Epithelial cell of proximal tubule (primary cell): ENCODE measurements around the gene PPP1CC. TPM values are rescaled to one million over a fixed set of nuclear protein-coding genes. Genes with fewer than 3 reads are reported as not detected.

Source experiments
- DNase-seq: peaks from one replicate; pipeline ENCODE4 v3.0.0-alpha.2; 2011; ENCODE audit warnings: low read depth
- H3K4me3 ChIP-seq: 2 replicates; pipeline ENCODE4 v1.5.1; 2011; ENCODE audit warnings: low read depth, mild to moderate bottlenecking, low read length
- total RNA-seq: library from RNA; depleted of rRNA; stranded (reverse); fragments of >200 nt; gene quantifications from 2 replicates; pipeline ENCODE4 v1.2.3, GENCODE V29; 2015
- TF ChIP-seq, protein P1 (sequence below): conservative IDR thresholded peaks from 2 replicates; pipeline ENCODE4 v1.5.1; 2012; ENCODE audit warnings: low read depth, mild to moderate bottlenecking, low read length

PPP1CC gene
- total RNA-seq, 1 donor from 2014 or later: 86.3 TPM

DNA sequence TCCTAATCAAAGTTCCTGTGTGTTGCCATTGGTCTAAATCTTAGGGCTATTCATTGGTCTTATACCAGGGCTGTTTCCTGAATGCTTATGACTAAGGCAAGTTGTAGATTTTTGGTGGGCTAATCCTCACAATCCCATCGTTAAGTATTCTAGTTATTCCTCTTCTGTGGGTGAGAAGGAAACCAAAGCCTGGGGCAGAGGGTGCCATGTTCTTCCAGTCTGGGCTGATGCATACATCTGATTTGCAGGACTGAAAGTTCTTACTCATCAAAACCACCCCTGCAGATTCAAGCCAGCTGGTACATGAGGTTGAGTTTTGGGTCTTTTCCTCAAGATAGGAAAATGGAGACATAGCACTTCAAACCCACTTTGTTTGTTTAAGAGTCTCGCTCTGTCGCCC lies 25.7 kb downstream of the PPP1CC start:
- TF ChIP-seq, protein P1, sequence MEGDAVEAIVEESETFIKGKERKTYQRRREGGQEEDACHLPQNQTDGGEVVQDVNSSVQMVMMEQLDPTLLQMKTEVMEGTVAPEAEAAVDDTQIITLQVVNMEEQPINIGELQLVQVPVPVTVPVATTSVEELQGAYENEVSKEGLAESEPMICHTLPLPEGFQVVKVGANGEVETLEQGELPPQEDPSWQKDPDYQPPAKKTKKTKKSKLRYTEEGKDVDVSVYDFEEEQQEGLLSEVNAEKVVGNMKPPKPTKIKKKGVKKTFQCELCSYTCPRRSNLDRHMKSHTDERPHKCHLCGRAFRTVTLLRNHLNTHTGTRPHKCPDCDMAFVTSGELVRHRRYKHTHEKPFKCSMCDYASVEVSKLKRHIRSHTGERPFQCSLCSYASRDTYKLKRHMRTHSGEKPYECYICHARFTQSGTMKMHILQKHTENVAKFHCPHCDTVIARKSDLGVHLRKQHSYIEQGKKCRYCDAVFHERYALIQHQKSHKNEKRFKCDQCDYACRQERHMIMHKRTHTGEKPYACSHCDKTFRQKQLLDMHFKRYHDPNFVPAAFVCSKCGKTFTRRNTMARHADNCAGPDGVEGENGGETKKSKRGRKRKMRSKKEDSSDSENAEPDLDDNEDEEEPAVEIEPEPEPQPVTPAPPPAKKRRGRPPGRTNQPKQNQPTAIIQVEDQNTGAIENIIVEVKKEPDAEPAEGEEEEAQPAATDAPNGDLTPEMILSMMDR: no peak
- DNase-seq: no peak

GRCh38 chr12:110708917-110709316 lies 33.8 kb downstream of the PPP1CC start:
- no peak for DNase-seq
- TF ChIP-seq, protein P1: no peak
- H3K4me3 ChIP-seq: no peak overlapping the region

More for the DNA sequence above, 25.7 kb downstream of the PPP1CC start:
- H3K4me3 ChIP-seq: no peak overlapping the region

GRCh38 chr12:110705309-110705708 lies 37.4 kb downstream of the PPP1CC start:
- TF ChIP-seq, protein P1: no peak
- H3K4me3 ChIP-seq: no peak overlapping the region
- no peak for DNase-seq

GRCh38 chr12:110704750-110705149 lies 37.9 kb downstream of the PPP1CC start:
- no peak for DNase-seq
- TF ChIP-seq, protein P1: peak; percentile 62

GRCh38 chr12:110704231-110704630 lies 38.5 kb downstream of the PPP1CC start:
- H3K4me3 ChIP-seq: no peak overlapping the region
- TF ChIP-seq, protein P1: no peak
- DNase-seq: no peak

More at GRCh38 chr12:110704750-110705149, 37.9 kb downstream of the PPP1CC start:
- H3K4me3 ChIP-seq: no peak overlapping the region

DNA sequence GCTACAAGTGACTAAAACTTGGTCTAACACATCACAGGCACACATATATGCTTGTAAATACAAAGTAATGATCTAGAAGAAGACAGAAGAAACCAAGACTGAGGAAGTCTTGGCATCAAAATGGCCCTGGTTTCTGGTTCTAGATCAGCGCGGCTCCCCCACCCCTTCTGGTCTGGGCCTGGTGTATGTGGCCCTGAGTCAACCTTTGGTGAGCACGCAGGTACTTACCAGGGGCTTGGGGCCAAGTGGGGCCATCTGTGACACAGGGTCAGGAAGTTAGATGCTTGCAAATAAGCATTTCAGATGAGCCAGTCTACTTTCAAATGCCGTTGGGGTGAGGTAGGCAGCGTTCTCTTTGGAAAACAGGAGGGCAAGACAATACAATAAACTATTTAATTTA lies 40.6 kb downstream of the PPP1CC start:
- TF ChIP-seq, protein P1: no peak
- no peak overlapping the region for H3K4me3 ChIP-seq

DNA sequence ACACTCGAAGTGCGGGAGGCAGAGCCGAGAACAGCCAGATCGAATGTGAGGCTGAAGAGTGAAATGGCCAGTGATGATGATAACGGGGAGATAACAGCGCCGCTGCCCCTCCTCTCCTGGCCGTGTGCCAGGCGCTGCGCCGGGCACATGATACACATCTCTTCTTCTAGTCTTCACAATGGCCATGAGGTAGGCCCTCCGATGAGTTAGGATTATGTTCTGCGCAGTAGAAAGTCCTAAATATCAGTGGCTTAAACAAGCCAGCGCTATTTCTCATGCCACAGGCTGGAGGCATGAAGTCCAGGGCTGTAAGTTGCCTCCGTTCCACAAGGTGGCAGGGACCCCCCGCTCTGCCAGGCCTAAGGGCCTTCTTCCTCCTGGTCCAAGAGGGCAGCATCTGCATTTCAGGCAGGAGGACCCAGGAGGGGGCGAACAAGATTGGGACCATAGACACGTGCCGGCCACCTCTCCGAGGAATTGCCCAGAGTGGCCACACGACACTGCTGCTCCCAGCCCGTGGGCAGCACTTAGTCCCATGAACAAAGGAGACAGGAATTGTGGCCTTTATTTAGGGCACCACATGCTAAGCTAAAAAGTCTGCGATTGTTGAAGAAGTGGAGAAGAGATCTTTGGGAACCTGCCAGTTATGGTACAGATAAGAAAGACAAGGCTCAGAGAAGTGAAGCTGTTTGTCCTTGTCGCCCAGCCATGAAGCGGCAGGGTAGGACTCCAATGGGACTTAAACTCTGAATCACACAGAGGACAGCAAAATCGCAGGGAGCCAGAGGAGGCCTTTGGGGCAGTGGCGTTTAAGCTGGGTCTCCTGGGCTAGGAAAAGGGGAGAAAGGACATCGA lies 42.9 kb downstream of the PPP1CC start:
- no peak for DNase-seq
- no peak overlapping the region for H3K4me3 ChIP-seq
- TF ChIP-seq, protein P1: peak; percentile 11

More for the DNA sequence above, 40.6 kb downstream of the PPP1CC start:
- no peak for DNase-seq
